Activated T-helper 1 cell treated with anti-CD3 and anti-CD28 coated beads, Interleukin-12 subunit alpha, Interleukin-12 subunit beta, Interleukin-2, Interleukin-4 antibody, amounts not matched to agents 30 ng/mL and 10 ng/mL and 1 ng/mL, durations not matched to agents 14 hours and 24 hours and 36 hours (primary cell): ENCODE measurements around the gene ZP2. TPM values are rescaled to one million over a fixed set of nuclear protein-coding genes. Genes with fewer than 3 reads are reported as not detected.

Source experiments
- DNase-seq: peaks from one replicate; pipeline ENCODE4 v3.0.0; 2021; ENCODE audit warnings: low spot score
- H3K27ac Mint-ChIP-seq: one replicate; pipeline ENCODE4 v1.8.0; 2021; ENCODE audit warnings: mild to moderate bottlenecking, mixed read lengths
- H3K27me3 Mint-ChIP-seq: one replicate; pipeline ENCODE4 v1.8.0; 2022; ENCODE audit warnings: mild to moderate bottlenecking, moderate library complexity, mixed read lengths; ENCODE audit not compliant: insufficient read depth
- H3K36me3 Mint-ChIP-seq: one replicate; pipeline ENCODE4 v1.8.0; 2021; ENCODE audit warnings: low read depth, mixed read lengths
- H3K4me1 Mint-ChIP-seq: one replicate; pipeline ENCODE4 v1.8.0; 2021; ENCODE audit warnings: low read depth, mixed read lengths
- H3K4me3 Mint-ChIP-seq: one replicate; pipeline ENCODE4 v1.8.0; 2021; ENCODE audit warnings: mild to moderate bottlenecking, moderate library complexity, mixed read lengths
- H3K9me3 Mint-ChIP-seq: one replicate; pipeline ENCODE4 v1.8.0; 2021; ENCODE audit warnings: mixed read lengths
- intact Hi-C: fragments of 100-400 bp; cut with micrococcal nuclease; formaldehyde crosslinking; loops from one replicate; pipeline ENCODE4 v1.15.1; 2024
- total RNA-seq: library from RNA; stranded (reverse); gene quantifications from 2 replicates; pipeline ENCODE4 v1.2.3, GENCODE V29; 2022

The ZP2 gene
- total RNA-seq, 1 donor from 2014 or later = not detected

GRCh38 chr16:21228361-21228872, 17.0 kb upstream of the ZP2 start:
- Mint-ChIP-seq H3K4me3 (no peak overlapping the region), H3K27me3 (peaks cover 21% of the 10 kb centered on the region), H3K9me3 (no peaks in the 10 kb centered on the region), H3K27ac (no peak overlapping the region), H3K36me3 (no peaks in the 10 kb centered on the region), H3K4me1 (no peaks in the 10 kb centered on the region)
- DNase-seq = no peak
- intact Hi-C loops = no loop called here

GRCh38 chr16:21227866-21228265, 16.5 kb upstream of the ZP2 start:
- intact Hi-C loops = no loop called here
- no peak overlapping the region for H3K27ac Mint-ChIP-seq
- H3K4me3 Mint-ChIP-seq = no peak overlapping the region

GRCh38 chr16:21226749-21227148, 15.4 kb upstream of the ZP2 start:
- intact Hi-C loops = no loop called here
- Mint-ChIP-seq H3K9me3 (no peaks in the 10 kb centered on the region), H3K4me1 (no peaks in the 10 kb centered on the region), H3K27ac (no peak overlapping the region), H3K27me3 (peaks cover 23% of the 10 kb centered on the region), H3K4me3 (no peak overlapping the region), H3K36me3 (no peaks in the 10 kb centered on the region)
- no peak for DNase-seq

More at GRCh38 chr16:21227866-21228265, 16.5 kb upstream of the ZP2 start:
- Mint-ChIP-seq H3K36me3 (no peaks in the 10 kb centered on the region), H3K27me3 (peaks cover 21% of the 10 kb centered on the region), H3K9me3 (no peaks in the 10 kb centered on the region), H3K4me1 (no peaks in the 10 kb centered on the region)
- DNase-seq = no peak

- intact Hi-C loops = no loop called here
- Mint-ChIP-seq H3K36me3 (no peaks in the 10 kb centered on the region), H3K9me3 (no peaks in the 10 kb centered on the region), H3K27me3 (peaks cover 33% of the 10 kb centered on the region), H3K4me1 (no peaks in the 10 kb centered on the region), H3K27ac (no peak overlapping the region), H3K4me3 (no peak overlapping the region)
- no peak for DNase-seq
Observed at GRCh38 chr16:21224800-21225199, 13.4 kb upstream of the ZP2 start.

- Mint-ChIP-seq H3K4me3 (no peak overlapping the region), H3K9me3 (no peaks in the 10 kb centered on the region), H3K36me3 (no peaks in the 10 kb centered on the region), H3K27me3 (peaks cover 29% of the 10 kb centered on the region), H3K4me1 (no peaks in the 10 kb centered on the region), H3K27ac (no peak overlapping the region)
- intact Hi-C loops = no loop called here
- no peak for DNase-seq
Observed at GRCh38 chr16:21223787-21224186, 12.4 kb upstream of the ZP2 start.

GRCh38 chr16:21222495-21223337, 11.3 kb upstream of the ZP2 start:
- no peak overlapping the region for H3K4me3 Mint-ChIP-seq
- peaks cover 22% of the 10 kb centered on the region for H3K27me3 Mint-ChIP-seq
- no peaks in the 10 kb centered on the region for H3K4me1 Mint-ChIP-seq
- no peak overlapping the region for H3K27ac Mint-ChIP-seq
- DNase-seq = no peak
- intact Hi-C loops = no loop called here
- no peaks in the 10 kb centered on the region for H3K36me3 Mint-ChIP-seq
- no peaks in the 10 kb centered on the region for H3K9me3 Mint-ChIP-seq

GRCh38 chr16:21219551-21219950, 8.2 kb upstream of the ZP2 start:
- Mint-ChIP-seq H3K4me3 (no peak overlapping the region), H3K27ac (no peak overlapping the region), H3K36me3 (no peaks in the 10 kb centered on the region), H3K9me3 (no peaks in the 10 kb centered on the region), H3K27me3 (peaks cover 27% of the 10 kb centered on the region), H3K4me1 (no peaks in the 10 kb centered on the region)
- no peak for DNase-seq
- intact Hi-C loops = no loop called here

GRCh38 chr16:21218153-21218552, 6.8 kb upstream of the ZP2 start:
- no peak overlapping the region for H3K4me3 Mint-ChIP-seq
- H3K4me1 Mint-ChIP-seq = no peaks in the 10 kb centered on the region
- H3K27ac Mint-ChIP-seq = no peak overlapping the region
- H3K9me3 Mint-ChIP-seq = no peaks in the 10 kb centered on the region
- no peak for DNase-seq
- intact Hi-C loops = no loop called here
- peaks cover 22% of the 10 kb centered on the region for H3K27me3 Mint-ChIP-seq
- H3K36me3 Mint-ChIP-seq = no peaks in the 10 kb centered on the region

GRCh38 chr16:21217121-21217520, 5.7 kb upstream of the ZP2 start:
- no peak overlapping the region for H3K27ac Mint-ChIP-seq
- no peaks in the 10 kb centered on the region for H3K9me3 Mint-ChIP-seq
- H3K27me3 Mint-ChIP-seq = peaks cover 22% of the 10 kb centered on the region
- no peaks in the 10 kb centered on the region for H3K36me3 Mint-ChIP-seq
- intact Hi-C loops = no loop called here
- no peak overlapping the region for H3K4me3 Mint-ChIP-seq
- DNase-seq = no peak
- H3K4me1 Mint-ChIP-seq = no peaks in the 10 kb centered on the region

GRCh38 chr16:21214086-21214485, 2.7 kb upstream of the ZP2 start:
- H3K36me3 Mint-ChIP-seq = no peaks in the 10 kb centered on the region
- no peaks in the 10 kb centered on the region for H3K9me3 Mint-ChIP-seq
- peaks cover 14% of the 10 kb centered on the region for H3K27me3 Mint-ChIP-seq
- H3K4me1 Mint-ChIP-seq = no peaks in the 10 kb centered on the region
- intact Hi-C loops = no loop called here
- no peak overlapping the region for H3K27ac Mint-ChIP-seq
- DNase-seq = no peak
- H3K4me3 Mint-ChIP-seq = no peak overlapping the region

- Mint-ChIP-seq H3K36me3 (no peaks in the 10 kb centered on the region), H3K27ac (no peak overlapping the region), H3K9me3 (no peaks in the 10 kb centered on the region), H3K4me1 (no peaks in the 10 kb centered on the region), H3K4me3 (no peak overlapping the region), H3K27me3 (peaks cover 6% of the 10 kb centered on the region)
- DNase-seq = no peak
- intact Hi-C loops = no loop called here
Observed at GRCh38 chr16:21208446-21209230, 2.7 kb downstream of the ZP2 start.

- intact Hi-C loops = no loop called here
- no peaks in the 10 kb centered on the region for H3K9me3 Mint-ChIP-seq
Observed at GRCh38 chr16:21206550-21206949, 4.8 kb downstream of the ZP2 start.

GRCh38 chr16:21205303-21205702, 6.1 kb downstream of the ZP2 start:
- Mint-ChIP-seq H3K27me3 (peaks cover 6% of the 10 kb centered on the region), H3K27ac (no peak overlapping the region), H3K9me3 (no peaks in the 10 kb centered on the region), H3K4me1 (no peaks in the 10 kb centered on the region), H3K4me3 (no peak overlapping the region), H3K36me3 (no peaks in the 10 kb centered on the region)
- DNase-seq = no peak
- intact Hi-C loops = no loop called here

More at GRCh38 chr16:21206550-21206949, 4.8 kb downstream of the ZP2 start:
- no peak overlapping the region for H3K4me3 Mint-ChIP-seq
- H3K27ac Mint-ChIP-seq = no peak overlapping the region
- no peak for DNase-seq
- no peaks in the 10 kb centered on the region for H3K4me1 Mint-ChIP-seq
- H3K36me3 Mint-ChIP-seq = no peaks in the 10 kb centered on the region
- peaks cover 6% of the 10 kb centered on the region for H3K27me3 Mint-ChIP-seq
